CD4-positive, alpha-beta T cell treated with Interleukin-12 subunit alpha and Interleukin-12 subunit beta, for 1 hour (primary cell): ENCODE results near the gene TNKS1BP1.
A peak's percentile ranks its signal among the peaks of the same experiment; 100 is the strongest.
"Not testable (repeated sequence)": the region's sequence is repeated elsewhere in the genome, so short reads cannot be mapped to it uniquely, and the experiment has no call there.

ENCODE experiments used
- DNase-seq: peaks from one replicate; pipeline ENCODE4 v3.0.0-alpha.2; 2020

The TNKS1BP1 gene

DNA sequence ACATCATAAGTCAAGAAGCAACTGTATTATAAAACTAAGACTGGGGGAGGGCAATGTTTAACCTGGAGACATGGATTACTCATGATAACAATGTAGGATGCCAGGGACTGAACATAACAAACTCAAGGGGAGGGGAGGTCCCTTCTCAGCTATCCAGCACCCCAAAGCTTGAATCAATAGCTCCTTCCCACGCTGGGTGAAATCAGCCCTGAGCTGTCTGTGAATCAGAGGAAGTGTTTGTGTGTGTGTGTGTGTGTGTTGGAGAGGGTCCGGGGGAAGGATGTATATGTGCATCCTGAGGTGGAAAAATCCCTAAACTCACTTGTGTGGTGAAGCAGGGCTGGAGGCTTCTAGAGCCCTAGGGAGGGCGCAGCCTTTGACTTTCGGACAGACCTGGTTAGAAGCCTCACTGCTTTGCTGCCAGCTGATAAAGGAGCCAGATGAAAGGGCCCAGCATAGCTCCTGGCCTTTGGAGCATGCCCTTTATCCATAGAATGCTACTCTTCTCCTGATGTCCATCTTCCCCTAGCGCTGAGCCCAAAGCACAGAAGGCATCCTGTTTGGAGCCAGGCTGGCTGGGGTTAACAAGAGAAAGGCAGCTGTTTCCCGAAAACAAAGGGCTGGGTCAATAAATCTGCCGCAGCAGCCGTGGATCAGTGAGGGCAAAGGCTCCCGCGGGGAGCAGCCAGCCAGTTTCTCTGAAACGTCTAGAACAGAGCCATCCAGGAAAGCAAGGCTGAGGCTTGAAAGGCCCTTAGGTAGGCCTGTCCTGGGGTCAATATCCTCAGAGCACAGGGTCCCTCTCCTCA lies 35.8 kb downstream of the TNKS1BP1 start:
- no peak for DNase-seq

- DNase-seq, result no peak
Measured at GRCh38 chr11:57287884-57288283, 36.9 kb downstream of the TNKS1BP1 start.

DNA sequence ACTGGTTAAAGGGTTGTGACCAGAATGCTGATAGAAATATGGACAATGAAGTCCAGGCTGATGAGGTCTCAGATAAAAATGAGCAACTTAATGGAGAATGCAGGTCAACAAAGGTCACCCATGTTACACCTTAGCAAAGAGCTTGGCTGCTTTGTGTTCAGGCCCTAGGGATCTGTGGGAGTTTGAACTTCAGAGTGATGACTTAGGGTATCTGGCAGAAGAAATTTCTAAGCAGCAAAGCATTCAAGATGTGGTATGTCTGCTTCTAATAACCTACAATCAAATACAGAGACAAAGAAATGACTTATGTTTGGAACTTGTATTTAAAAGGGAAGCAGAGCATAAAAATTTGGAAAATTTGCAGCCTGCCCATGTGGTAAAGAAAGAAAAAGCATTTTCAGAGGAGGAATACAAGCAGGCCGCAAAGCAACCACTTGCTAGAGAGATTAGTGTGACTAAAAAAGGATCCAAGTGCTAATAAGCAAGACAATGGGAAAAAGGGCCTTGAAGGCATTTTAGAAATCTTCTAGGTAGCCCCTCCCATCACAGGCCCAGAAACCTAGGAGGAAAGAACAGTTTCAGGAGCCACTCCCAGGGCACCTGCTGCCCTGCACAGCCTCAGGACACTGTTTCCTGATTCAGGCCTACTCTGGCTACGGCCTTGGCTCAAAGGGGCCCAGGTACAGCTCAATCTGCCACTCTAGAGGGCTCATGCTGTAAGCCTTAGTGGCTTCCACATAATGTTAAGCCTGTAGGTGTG lies 41.3 kb downstream of the TNKS1BP1 start:
- no peak for DNase-seq

- DNase-seq, result not testable (repeated sequence)
Measured at GRCh38 chr11:57281546-57281945, 43.2 kb downstream of the TNKS1BP1 start.

GRCh38 chr11:57279116-57279515 lies 45.6 kb downstream of the TNKS1BP1 start:
- DNase-seq, result no peak

GRCh38 chr11:57278721-57279095 lies 46.0 kb downstream of the TNKS1BP1 start:
- DNase-seq, result no peak

GRCh38 chr11:57277845-57278720 lies 46.7 kb downstream of the TNKS1BP1 start:
- peak; percentile 7 for DNase-seq

DNA sequence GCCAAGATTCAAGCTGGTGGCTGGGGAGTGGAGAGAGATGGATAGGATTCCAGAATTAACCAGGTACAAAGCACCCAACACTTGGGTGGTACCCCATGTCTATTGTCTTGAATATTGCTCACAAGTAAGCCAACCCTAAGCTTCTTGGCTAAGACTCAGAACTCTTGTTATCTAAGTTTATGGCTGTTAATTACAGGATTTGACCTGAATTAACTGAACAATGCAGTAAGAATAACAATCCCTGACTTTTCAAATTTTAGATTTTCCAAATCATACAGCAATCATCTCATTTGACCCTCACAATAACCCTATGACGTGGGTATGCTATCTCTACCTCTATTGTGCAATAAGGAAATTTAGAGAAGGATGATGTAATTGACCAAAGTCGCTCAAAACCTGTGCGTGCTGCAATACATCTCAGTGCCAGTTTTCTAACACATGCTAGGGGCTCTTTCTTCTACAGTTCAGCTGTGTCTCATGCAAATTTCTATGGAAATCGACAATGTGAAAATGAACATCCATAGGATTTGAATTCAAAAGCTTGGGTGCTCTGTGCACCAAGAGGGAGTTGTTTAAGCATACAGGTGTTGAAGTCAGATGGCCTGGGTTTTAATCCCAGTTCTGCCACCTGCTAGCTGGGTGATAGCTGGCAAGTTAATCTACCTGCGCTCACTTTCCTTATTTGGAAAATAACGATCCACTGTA lies 47.6 kb downstream of the TNKS1BP1 start:
- no peak for DNase-seq

DNA sequence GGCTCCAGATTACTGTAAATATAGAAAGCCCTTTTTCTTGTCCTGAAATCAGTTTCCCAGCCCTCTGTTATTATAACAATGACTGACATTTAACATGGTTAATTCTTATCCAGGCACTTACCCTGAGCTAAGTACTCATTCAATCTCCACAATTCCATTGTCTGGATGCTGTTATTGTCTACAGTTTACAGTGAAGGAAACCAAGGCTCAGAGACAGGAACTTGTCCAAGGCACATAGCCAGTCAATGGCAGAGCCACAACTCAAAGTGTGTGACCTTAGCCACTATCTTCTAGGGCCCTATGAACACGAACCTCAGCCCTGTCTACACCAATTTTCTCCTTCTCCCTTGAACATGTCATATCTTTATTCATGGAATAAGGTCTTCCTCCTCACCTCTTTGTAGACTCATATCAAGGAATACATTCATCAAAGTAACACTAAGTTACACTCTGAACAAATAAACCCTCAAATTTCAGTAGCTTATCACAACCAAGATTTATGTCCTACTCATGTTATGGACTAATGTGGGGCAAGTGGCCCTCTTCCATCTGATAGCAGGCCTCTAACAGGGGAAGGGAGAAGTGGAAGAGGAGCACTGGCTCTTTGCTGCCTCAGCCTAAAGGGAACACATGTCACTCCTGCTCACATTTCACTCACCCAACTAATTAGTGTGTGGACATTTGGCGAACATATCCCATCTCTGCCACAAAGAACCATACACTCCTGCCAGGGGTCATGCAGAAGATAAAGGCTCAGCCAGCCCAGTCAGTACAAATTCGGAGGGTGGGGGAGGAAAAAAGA lies 48.4 kb downstream of the TNKS1BP1 start:
- DNase-seq, result no peak

DNA sequence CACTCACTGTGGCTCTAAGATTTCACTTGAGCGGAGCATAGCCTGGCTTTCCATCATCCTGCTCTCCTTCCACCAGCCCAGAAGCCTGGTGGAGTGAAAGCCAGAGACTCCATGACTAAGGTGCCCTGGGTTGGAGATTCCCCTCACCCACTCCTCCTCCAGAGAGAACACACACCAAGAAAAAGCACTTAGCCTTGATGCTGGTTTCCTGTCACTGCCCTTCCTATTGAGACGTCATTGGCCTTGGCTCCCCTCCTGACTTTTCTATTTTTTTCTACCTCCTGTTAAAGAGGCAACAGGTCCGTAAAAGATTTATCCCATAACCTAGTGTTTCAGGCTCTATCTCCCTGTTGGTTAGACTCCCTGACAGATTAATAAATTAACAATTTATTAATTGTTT lies 49.2 kb downstream of the TNKS1BP1 start:
- DNase-seq, result no peak

GRCh38 chr11:57274904-57275498 lies 49.8 kb downstream of the TNKS1BP1 start:
- no peak for DNase-seq

DNA sequence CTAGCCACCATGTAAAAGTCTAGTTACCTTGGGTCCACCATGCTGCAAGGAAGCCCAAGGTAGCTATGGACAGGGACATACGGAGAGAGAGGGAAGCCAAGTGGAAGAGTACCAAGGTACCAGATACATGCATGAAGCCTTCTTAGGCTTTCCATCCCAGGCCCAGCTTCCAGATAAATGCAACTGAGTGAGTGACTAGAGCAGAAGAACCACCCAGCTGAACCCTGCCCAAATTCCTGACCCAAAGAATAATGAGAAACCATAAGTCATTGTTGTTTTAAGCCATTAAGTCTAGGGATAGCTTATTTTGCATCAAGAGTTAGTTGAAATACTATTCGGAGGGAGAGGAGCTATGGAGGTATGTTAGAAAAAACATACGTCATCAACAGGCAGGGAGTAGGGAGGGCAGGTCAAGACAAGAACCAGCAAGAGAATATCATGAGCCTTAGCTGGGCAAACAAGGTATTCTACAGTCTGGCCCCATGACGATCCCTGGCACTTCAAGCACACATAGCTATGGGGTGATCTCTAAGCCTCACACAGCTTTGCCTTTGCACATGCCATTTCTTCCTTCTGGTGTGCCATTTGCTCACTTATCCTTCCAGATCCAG lies 51.2 kb downstream of the TNKS1BP1 start:
- no peak for DNase-seq

GRCh38 chr11:57269571-57270021 lies 55.2 kb downstream of the TNKS1BP1 start:
- no peak for DNase-seq

- DNase-seq, result no peak
Measured at GRCh38 chr11:57266157-57266556, 58.6 kb downstream of the TNKS1BP1 start.

- DNase-seq, result no peak
Measured at GRCh38 chr11:57263351-57263750, 61.4 kb downstream of the TNKS1BP1 start.

- DNase-seq, result no peak
Measured at GRCh38 chr11:57262157-57262556, 62.6 kb downstream of the TNKS1BP1 start.

GRCh38 chr11:57260937-57261783 lies 63.6 kb downstream of the TNKS1BP1 start:
- DNase-seq, result no peak

- DNase-seq, result no peak
Measured at GRCh38 chr11:57256119-57256518, 68.6 kb downstream of the TNKS1BP1 start.

DNA sequence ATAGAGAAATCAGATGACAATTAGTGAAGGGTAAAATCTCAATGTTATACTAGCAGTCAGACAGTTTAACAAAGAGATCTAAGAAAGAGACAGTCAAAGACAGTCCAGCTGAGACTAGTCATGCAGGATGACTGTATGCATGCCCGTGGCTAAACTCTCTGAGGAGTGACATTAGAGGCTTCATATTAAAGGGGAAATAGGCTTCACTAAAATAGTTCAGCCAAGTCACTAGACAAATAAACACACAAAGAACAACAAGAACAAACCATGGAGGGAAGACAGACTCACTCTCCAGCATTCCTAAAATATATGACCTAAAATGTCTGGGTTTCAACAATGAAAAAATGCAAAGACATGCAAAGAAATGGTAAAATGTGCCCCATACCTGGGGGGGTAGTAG lies 69.1 kb downstream of the TNKS1BP1 start:
- no peak for DNase-seq

GRCh38 chr11:57254631-57255030 lies 70.1 kb downstream of the TNKS1BP1 start:
- DNase-seq, result no peak
